ENCODE results near the gene OCIAD1. TPM values are rescaled to one million over a fixed set of nuclear protein-coding genes. Genes with fewer than 3 reads are reported as not detected.

OCIAD1 gene
- total and polyA plus RNA-seq, 8 donors: 120 to 233 (median 202) TPM

DNA sequence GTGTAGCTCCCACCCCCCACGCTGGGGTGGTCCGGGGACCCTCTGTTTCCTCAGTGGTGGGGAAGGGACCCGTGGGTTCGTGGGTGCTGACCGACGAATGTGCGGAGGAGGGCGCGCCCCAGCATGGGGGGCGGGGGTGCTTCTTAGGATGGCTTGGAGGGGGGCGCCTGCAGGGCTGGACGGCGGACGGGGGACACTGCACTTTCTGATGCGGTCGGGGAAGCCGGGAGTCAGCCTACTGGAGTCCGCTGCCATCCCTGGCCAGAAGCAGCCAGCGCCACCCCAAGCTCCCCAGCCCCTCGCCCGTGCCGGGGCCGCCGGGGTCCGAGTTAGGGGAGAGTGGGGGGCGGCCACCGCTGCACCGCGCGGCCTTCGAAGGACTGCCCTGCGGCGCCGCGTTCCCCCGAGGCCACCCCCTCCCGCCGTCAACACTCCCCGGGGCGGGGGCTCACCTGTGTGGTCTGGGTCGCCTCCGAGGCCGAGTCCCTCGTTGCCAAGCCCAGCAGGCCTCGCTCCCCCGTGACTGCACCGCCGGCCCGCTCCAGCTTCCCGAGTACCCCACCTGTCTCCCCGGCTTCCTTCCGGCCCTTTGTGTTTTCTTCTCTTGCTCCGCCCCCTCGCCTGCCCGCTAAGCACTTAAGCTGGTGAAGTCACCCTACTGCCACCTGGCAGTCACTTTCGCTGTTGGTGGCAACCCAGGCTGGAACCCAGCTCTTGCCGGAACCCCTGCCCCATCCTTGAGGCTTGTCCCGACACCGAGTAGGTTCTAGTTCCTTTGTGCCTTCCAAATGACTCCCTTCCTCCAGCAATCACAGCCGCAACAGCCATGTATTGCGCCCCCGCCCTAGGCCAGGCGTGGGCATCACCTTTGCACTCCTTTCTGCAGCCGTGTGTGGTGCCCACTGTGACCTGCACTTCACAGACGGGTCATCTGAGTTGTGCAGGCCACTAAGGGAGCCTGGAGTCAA, 75.6 kb downstream of the OCIAD1 start, which contains the start of gene OCIAD2:
Gene OCIAD2, minus strand, starts transcription at position 569 of the 968 bp plus-strand sequence. CDS start 2,225 bp downstream, outside the sequence.
- peak within 1 kb of the TSS; percentile 52 to 57 for H3K4me3 ChIP-seq
- peaks cover 0 to 8% of the 10 kb centered on the region in 2 donors for H3K4me1 ChIP-seq
- H3K9me3 ChIP-seq: no peaks in the 10 kb centered on the region
- no peaks in the 10 kb centered on the region for H3K27me3 ChIP-seq
- TF ChIP-seq, protein P1, sequence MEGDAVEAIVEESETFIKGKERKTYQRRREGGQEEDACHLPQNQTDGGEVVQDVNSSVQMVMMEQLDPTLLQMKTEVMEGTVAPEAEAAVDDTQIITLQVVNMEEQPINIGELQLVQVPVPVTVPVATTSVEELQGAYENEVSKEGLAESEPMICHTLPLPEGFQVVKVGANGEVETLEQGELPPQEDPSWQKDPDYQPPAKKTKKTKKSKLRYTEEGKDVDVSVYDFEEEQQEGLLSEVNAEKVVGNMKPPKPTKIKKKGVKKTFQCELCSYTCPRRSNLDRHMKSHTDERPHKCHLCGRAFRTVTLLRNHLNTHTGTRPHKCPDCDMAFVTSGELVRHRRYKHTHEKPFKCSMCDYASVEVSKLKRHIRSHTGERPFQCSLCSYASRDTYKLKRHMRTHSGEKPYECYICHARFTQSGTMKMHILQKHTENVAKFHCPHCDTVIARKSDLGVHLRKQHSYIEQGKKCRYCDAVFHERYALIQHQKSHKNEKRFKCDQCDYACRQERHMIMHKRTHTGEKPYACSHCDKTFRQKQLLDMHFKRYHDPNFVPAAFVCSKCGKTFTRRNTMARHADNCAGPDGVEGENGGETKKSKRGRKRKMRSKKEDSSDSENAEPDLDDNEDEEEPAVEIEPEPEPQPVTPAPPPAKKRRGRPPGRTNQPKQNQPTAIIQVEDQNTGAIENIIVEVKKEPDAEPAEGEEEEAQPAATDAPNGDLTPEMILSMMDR (IDR thresholded peaks at IDR 0.05): no peak
- peak within 1 kb of the TSS in 1 of 2 donors; percentile 53 for H3K27ac ChIP-seq
- ATAC-seq (peak; percentile 83), DNase-seq (peak; percentile 46 to 89 (median 82))
- peaks cover 0 to 6% of the 10 kb centered on the region in 2 donors for H3K36me3 ChIP-seq
- intact Hi-C loops (cut with DNase I): no loop called here

DNA sequence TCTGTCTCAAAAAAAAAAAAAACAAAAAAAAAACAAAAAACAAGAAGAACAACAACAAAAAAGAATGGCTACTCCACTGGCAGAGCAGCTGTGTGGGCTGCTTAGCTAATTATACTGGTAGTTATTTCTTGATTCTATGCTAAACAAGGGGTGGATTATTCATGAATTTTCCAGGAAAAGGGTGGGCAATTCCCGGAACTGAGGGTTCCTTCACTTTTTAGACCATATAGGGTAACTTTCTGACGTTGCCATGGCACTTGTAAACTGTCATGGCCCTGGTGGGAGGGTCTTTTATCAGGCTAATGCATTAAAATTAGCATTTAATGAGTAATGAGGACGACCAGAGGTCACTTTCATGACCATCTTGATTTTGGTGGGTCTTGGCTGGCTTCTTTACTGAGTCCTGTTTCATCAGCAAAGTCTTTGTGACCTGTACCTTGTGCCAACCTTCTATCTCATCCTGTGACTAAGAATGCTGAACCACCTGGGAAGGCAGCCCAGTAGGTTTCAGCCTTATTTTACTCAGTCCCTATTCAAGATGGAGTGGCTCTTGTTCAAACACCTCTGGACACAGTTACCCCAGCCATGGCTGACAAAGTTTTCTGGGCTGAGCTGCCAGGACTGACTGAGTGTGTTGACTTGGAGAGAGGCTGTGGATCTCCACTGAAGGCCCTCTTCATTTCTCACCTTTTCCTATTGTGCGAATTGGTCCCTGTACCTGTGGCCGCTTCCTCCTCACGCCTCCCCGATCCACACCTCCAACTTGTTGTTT, 77.0 kb downstream of the OCIAD1 start:
- Histone ChIP-seq H3K4me1 (peaks cover 0 to 8% of the 10 kb centered on the region in 2 donors), H3K9me3 (no peaks in the 10 kb centered on the region), H3K27me3 (no peaks in the 10 kb centered on the region), H3K4me3 (no peak overlapping the region), H3K36me3 (no peaks in the 10 kb centered on the region), H3K27ac (no peak overlapping the region)
- TF ChIP-seq, protein P1 (IDR thresholded peaks at IDR 0.05): no peak
- no peak for DNase-seq
- ATAC-seq: no peak
- intact Hi-C loops (cut with DNase I): no loop called here

DNA sequence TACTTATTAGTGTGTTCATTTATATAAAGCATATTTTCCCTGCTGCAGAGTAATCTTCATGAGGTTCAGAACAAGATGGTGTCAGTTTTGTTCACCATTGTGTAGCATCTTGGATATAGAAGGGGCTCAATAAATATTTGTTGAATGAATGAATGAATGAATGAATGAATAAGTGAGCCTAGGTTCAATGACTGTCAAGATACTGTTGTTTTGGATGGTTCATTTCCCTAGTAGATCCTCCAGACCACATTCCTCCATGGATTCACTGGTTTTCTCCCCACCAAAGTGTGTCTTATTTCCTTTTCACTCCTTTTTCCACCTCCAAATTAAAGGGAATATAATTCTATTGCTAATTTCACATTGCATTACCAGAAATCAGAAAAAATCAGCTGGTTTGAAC, 77.8 kb downstream of the OCIAD1 start:
- H3K9me3 ChIP-seq: no peaks in the 10 kb centered on the region
- TF ChIP-seq, protein P1 (IDR thresholded peaks at IDR 0.05): no peak
- DNase-seq (no peak), ATAC-seq (no peak)
- no peak overlapping the region for H3K4me3 ChIP-seq
- H3K4me1 ChIP-seq: peaks cover 0 to 8% of the 10 kb centered on the region in 2 donors
- H3K36me3 ChIP-seq: no peaks in the 10 kb centered on the region
- H3K27ac ChIP-seq: no peak overlapping the region
- H3K27me3 ChIP-seq: no peaks in the 10 kb centered on the region
- intact Hi-C loops (cut with DNase I): no loop called here

DNA sequence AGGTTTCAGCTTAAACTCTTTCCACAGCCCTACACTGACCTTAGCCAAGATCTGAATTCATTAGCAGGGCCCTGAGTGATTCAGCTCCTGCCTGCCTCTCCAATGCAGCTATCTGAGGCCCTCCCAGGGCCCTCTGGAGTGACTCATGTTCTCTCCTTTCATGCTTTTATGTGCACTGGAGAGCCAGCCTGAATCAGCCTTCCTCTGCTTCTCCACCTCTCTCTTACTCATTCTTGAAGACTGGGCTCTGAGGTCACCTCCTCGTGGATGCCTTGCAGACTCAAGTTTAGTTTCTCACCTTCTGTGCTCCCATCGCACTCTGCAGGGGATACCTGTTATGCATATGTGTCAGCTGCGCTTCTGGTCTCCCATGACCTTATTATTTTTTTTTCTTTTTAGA, 78.8 kb downstream of the OCIAD1 start:
- H3K9me3 ChIP-seq: no peaks in the 10 kb centered on the region
- ATAC-seq (peak; percentile 82), DNase-seq (peak in 1 of 4 donors; percentile 54)
- H3K4me3 ChIP-seq: no peak overlapping the region
- H3K4me1 ChIP-seq: peaks cover 0 to 8% of the 10 kb centered on the region in 2 donors
- TF ChIP-seq, protein P1 (IDR thresholded peaks at IDR 0.05): no peak
- no peaks in the 10 kb centered on the region for H3K36me3 ChIP-seq
- intact Hi-C loops (cut with DNase I): no loop called here
- no peak overlapping the region for H3K27ac ChIP-seq
- no peaks in the 10 kb centered on the region for H3K27me3 ChIP-seq

DNA sequence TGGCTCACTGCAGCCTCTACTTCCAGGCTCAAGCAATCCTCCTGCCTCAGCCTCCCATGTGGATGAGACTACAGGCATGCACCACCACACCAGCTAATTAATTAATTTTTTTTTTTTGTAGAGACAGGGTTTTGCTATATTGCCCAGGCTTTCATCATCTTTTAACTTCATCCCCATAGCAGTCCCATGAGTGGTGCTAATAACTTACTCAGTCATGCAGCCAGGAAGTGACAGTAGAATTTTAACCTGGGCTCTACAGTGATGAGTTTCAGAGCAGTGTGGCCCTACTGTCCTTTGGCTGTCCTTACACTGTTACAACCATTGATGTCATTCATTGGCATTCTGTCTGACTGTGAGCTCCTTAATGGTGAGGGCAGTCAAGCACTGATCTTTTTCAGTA, 79.6 kb downstream of the OCIAD1 start:
- ATAC-seq (no peak), DNase-seq (no peak)
- H3K4me1 ChIP-seq: peaks cover 0 to 8% of the 10 kb centered on the region in 2 donors
- H3K9me3 ChIP-seq: no peaks in the 10 kb centered on the region
- no peaks in the 10 kb centered on the region for H3K27me3 ChIP-seq
- TF ChIP-seq, protein P1 (IDR thresholded peaks at IDR 0.05): no peak
- intact Hi-C loops (cut with DNase I): no loop called here
- no peak overlapping the region for H3K27ac ChIP-seq
- no peaks in the 10 kb centered on the region for H3K36me3 ChIP-seq
- H3K4me3 ChIP-seq: no peak overlapping the region
